ENCODE measurements around the gene LRRC8B.

The LRRC8B gene

GRCh38 chr1:89635825-89636815, 111.5 kb downstream of the LRRC8B start:
- no peak for DNase-seq

- DNase-seq: no peak
Measured at GRCh38 chr1:89637496-89637895, 112.9 kb downstream of the LRRC8B start.

DNA sequence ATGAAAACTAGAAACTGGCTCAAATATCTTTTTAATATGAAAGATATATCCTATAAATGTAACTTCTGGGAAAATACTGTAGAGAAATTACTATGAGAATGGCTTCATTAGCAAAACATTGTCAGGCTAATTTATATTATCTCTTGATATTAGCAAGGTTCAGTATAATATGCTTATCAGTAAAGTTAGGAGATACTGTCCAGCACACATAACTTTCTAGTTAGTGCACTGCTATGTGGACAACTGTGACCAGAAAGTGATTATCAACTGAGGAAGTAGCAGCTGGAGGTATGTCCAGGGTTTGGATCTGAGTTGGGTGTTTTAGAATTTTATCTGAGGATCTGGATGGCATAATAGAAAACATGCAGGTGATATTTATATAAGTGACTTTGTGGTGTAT, 115.8 kb downstream of the LRRC8B start:
- DNase-seq: peak; percentile 14

GRCh38 chr1:89641781-89642180, 117.2 kb downstream of the LRRC8B start:
- peak; percentile 73 for DNase-seq

GRCh38 chr1:89643577-89643976, 118.9 kb downstream of the LRRC8B start:
- no peak for DNase-seq

- no peak for DNase-seq
Measured at GRCh38 chr1:89644119-89644814, 119.6 kb downstream of the LRRC8B start.

- no peak for DNase-seq
Measured at GRCh38 chr1:89646259-89646658, 121.6 kb downstream of the LRRC8B start.
